Body of pancreas (tissue), 4 donors: ENCODE measurements around the gene ANXA5.

Source experiments
- CTCF ChIP-seq, 7 experiments: fragments of 450-650 bp in 4 of 7; fragments of 200-600 bp in 3 of 7; sonication (generic) in 3 of 7; IDR thresholded peaks; one replicate each; pipeline ENCODE4 v1.5.1; 2016 to 2019; ENCODE audit warnings: antibody characterized with exemption in 7 of 7
- POLR2A ChIP-seq, 3 donors: fragments of 450-650 bp; IDR thresholded peaks; one replicate each; pipeline ENCODE4 v1.6.1; 2016; ENCODE audit warnings: antibody characterized with exemption in 3 of 3, mild to moderate bottlenecking in 2 of 3

GRCh38 chr4:121737846-121738554, 41.2 kb upstream of the ANXA5 start:
- TF ChIP-seq CTCF (IDR thresholded peaks at IDR 0.05): no peak
- no peak for TF ChIP-seq POLR2A (IDR thresholded peaks at IDR 0.05)
